Liver (tissue), 3 donors: Measurements from ENCODE around the gene SYTL3.

ENCODE experiments used
- SP1 ChIP-seq: IDR thresholded peaks from 2 replicates; pipeline ENCODE4 v1.6.1; 2018; ENCODE audit warnings: antibody characterized with exemption, mild to moderate bottlenecking
- TAF1 ChIP-seq: conservative IDR thresholded peaks from 2 replicates; pipeline ENCODE4 v1.6.1; 2016; ENCODE audit warnings: antibody characterized with exemption, mild to moderate bottlenecking
- TF ChIP-seq, protein P1 (sequence below): IDR thresholded peaks from 2 replicates; pipeline ENCODE4 v1.6.1; 2016; ENCODE audit warnings: antibody characterized with exemption
- TF ChIP-seq, protein P2 (sequence below): fragments of 150-350 bp; IDR thresholded peaks from 2 replicates; pipeline ENCODE4 v1.5.1; 2017; ENCODE audit warnings: improper control_type of control experiment, low read depth, low read length; ENCODE audit not compliant: missing input control
- donor health status: healthy.
- donor health status: healthy.

DNA sequence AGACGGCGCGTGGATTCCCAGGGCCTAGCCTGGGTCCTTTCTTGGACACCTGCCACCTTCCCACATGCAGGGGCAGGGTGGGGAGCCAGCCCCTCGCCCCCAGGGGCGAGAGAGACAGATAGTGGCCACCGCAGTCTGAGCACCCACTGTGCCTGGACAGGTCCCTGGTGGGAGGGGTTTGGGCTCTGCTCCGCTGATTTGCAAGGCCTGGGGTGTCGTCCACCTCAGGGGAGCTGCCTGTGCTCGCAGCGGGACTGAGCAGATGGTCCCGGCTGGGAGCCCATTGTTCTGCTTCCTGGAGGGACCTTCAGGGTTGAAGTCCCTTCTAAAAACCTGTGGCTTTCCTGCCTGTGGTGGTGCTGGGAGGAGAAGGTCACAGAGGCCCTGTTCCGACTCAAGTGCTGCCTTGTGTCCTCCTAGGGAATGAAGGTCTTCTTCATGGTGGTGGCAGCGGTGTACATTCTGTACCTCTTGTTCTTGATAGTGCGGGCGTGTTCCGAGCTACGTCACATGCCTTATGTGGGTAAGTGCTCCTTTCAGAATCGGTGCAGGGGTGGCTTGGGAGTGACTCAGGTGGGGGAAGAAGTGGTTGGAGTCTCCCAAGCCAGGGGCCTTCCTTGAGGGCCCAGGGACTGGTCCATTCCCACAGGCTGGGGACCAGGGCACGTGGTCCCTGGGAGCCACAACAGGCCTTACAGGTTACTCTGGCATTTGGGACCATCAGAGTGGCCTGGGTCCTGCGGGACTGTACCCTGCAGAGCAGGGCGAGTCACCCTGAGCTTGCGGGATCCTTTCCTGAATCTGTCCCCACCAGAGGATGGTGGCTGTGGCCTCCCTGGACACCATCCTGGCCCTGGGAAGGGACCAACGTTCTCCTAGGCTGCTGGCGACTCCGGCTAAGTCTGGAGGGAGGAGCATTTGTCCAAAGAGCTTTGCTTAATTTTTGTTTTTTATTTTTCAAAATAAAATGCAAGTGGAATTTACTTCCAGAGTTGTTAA, 24.9 kb upstream of the SYTL3 start:
- TF ChIP-seq, protein P1, sequence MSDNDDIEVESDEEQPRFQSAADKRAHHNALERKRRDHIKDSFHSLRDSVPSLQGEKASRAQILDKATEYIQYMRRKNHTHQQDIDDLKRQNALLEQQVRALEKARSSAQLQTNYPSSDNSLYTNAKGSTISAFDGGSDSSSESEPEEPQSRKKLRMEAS: no peak
- TF ChIP-seq, protein P2, sequence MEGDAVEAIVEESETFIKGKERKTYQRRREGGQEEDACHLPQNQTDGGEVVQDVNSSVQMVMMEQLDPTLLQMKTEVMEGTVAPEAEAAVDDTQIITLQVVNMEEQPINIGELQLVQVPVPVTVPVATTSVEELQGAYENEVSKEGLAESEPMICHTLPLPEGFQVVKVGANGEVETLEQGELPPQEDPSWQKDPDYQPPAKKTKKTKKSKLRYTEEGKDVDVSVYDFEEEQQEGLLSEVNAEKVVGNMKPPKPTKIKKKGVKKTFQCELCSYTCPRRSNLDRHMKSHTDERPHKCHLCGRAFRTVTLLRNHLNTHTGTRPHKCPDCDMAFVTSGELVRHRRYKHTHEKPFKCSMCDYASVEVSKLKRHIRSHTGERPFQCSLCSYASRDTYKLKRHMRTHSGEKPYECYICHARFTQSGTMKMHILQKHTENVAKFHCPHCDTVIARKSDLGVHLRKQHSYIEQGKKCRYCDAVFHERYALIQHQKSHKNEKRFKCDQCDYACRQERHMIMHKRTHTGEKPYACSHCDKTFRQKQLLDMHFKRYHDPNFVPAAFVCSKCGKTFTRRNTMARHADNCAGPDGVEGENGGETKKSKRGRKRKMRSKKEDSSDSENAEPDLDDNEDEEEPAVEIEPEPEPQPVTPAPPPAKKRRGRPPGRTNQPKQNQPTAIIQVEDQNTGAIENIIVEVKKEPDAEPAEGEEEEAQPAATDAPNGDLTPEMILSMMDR: no peak
- no peak for TF ChIP-seq TAF1
- TF ChIP-seq SP1: no peak
